SW 1271 (cell line): ENCODE results near the gene SDCBP2.
A peak's percentile ranks its signal among the peaks of the same experiment; 100 is the strongest.
"Not testable (repeated sequence)": the region's sequence is repeated elsewhere in the genome, so short reads cannot be mapped to it uniquely, and the experiment has no call there.

Source experiments
- DNase-seq, 2 experiments: peaks; one replicate each; lab custom pipeline; 2025; lab: John Stamatoyannopoulos, UW

SDCBP2 gene

GRCh38 chr20:1360094-1360846 is 31.3 kb upstream of the SDCBP2 start:
- DNase-seq, result no peak

- no peak for DNase-seq
These were observed 29.2 kb upstream of the SDCBP2 start for GRCh38 chr20:1357921-1358671.

GRCh38 chr20:1353956-1354355 is 25.0 kb upstream of the SDCBP2 start:
- no peak for DNase-seq

GRCh38 chr20:1346315-1346969 is 17.5 kb upstream of the SDCBP2 start:
- no peak for DNase-seq

GRCh38 chr20:1345756-1346093 is 16.8 kb upstream of the SDCBP2 start:
- no peak for DNase-seq

GRCh38 chr20:1345030-1345755 is 16.3 kb upstream of the SDCBP2 start:
- no peak for DNase-seq

GRCh38 chr20:1343446-1344124 is 14.6 kb upstream of the SDCBP2 start:
- not testable (repeated sequence) for DNase-seq

- no peak for DNase-seq
These were observed 12.8 kb upstream of the SDCBP2 start for GRCh38 chr20:1341561-1342265.

GRCh38 chr20:1338801-1339200 is 9.9 kb upstream of the SDCBP2 start:
- no peak for DNase-seq

- no peak for DNase-seq
These were observed 9.2 kb upstream of the SDCBP2 start for GRCh38 chr20:1338096-1338495.

GRCh38 chr20:1337441-1337840 is 8.5 kb upstream of the SDCBP2 start:
- DNase-seq, result no peak

GRCh38 chr20:1336699-1337367 is 7.9 kb upstream of the SDCBP2 start:
- DNase-seq, result no peak

- no peak for DNase-seq
These were observed 7.2 kb upstream of the SDCBP2 start for GRCh38 chr20:1335961-1336698.

GRCh38 chr20:1334761-1335160 is 5.8 kb upstream of the SDCBP2 start:
- DNase-seq, result peak in 1 of 2 experiments; percentile 45

- no peak for DNase-seq
These were observed 5.4 kb upstream of the SDCBP2 start for GRCh38 chr20:1334370-1334731.

- DNase-seq, result no peak
These were observed 4.8 kb upstream of the SDCBP2 start for GRCh38 chr20:1333462-1334369.

- no peak for DNase-seq
These were observed 3.9 kb upstream of the SDCBP2 start for GRCh38 chr20:1332749-1333300.

- no peak for DNase-seq
These were observed 3.0 kb upstream of the SDCBP2 start for GRCh38 chr20:1331801-1332453.
